Measurements from ENCODE around the gene FBXO2.

Gene FBXO2

GRCh38 chr1:11661103-11661502 lies 6.9 kb upstream of the FBXO2 start:
- no peaks in the 10 kb centered on the region for H3K9me2 ChIP-seq (replicated peaks; ENCODE audit: insufficient read depth, low read length)
- TF ChIP-seq EZH2phosphoT487 (IDR thresholded peaks at IDR 0.05; ENCODE audit: low read length) (no peak), EZH2 (optimal IDR thresholded peaks at IDR 0.05; ENCODE audit: low read depth, low read length) (no peak), CTCF (IDR thresholded peaks at IDR 0.05; ENCODE audit: low read length) (no peak)
- H3K79me2 ChIP-seq (ENCODE audit: low read length) = no peaks in the 10 kb centered on the region

GRCh38 chr1:11659748-11660147 lies 5.5 kb upstream of the FBXO2 start:
- Histone ChIP-seq H3K9me2 (replicated peaks; ENCODE audit: insufficient read depth, low read length) (no peaks in the 10 kb centered on the region), H3K4me3 (ENCODE audit: low read length) (no peak overlapping the region), H2AFZ (ENCODE audit: low read length) (no peak overlapping the region), H4K20me1 (ENCODE audit: insufficient read depth, low read length) (no peaks in the 10 kb centered on the region), H3K79me2 (ENCODE audit: low read length) (no peaks in the 10 kb centered on the region), H3K4me1 (ENCODE audit: low read length) (no peaks in the 10 kb centered on the region), H3F3A (ENCODE audit: insufficient read depth, low read length) (peaks cover 5% of the 10 kb centered on the region; the same call in 1 of the 2 replicates), H3K27ac (ENCODE audit: low read length) (no peak overlapping the region), H3K9ac (ENCODE audit: low read length) (no peak overlapping the region), H3K9me3 (replicated peaks; ENCODE audit: insufficient read depth, low read length) (no peaks in the 10 kb centered on the region), H3K4me2 (ENCODE audit: low read depth, low read length) (no peak overlapping the region), H3K36me3 (replicated peaks; ENCODE audit: insufficient read depth, low read length) (no peaks in the 10 kb centered on the region), H3K27me3 (replicated peaks; ENCODE audit: insufficient read depth, low read length) (no peaks in the 10 kb centered on the region)
- no peak for DNase-seq
- TF ChIP-seq EZH2 (optimal IDR thresholded peaks at IDR 0.05; ENCODE audit: low read depth, low read length) (no peak), CTCF (IDR thresholded peaks at IDR 0.05; ENCODE audit: low read length) (no peak), EZH2phosphoT487 (IDR thresholded peaks at IDR 0.05; ENCODE audit: low read length) (no peak)

More at GRCh38 chr1:11661103-11661502, 6.9 kb upstream of the FBXO2 start:
- H3K4me1 ChIP-seq (ENCODE audit: low read length) = no peaks in the 10 kb centered on the region
- H3F3A ChIP-seq (ENCODE audit: insufficient read depth, low read length) = peaks cover 8% of the 10 kb centered on the region; the same call in 1 of the 2 replicates
- H3K4me2 ChIP-seq (ENCODE audit: low read depth, low read length) = no peak overlapping the region
- H3K27ac ChIP-seq (ENCODE audit: low read length) = no peak overlapping the region
- H3K9ac ChIP-seq (ENCODE audit: low read length) = no peak overlapping the region
- H2AFZ ChIP-seq (ENCODE audit: low read length) = no peak overlapping the region
- no peaks in the 10 kb centered on the region for H3K27me3 ChIP-seq (replicated peaks; ENCODE audit: insufficient read depth, low read length)
- no peaks in the 10 kb centered on the region for H3K9me3 ChIP-seq (replicated peaks; ENCODE audit: insufficient read depth, low read length)
- no peak for DNase-seq
- H3K4me3 ChIP-seq (ENCODE audit: low read length) = no peak overlapping the region
- no peaks in the 10 kb centered on the region for H4K20me1 ChIP-seq (ENCODE audit: insufficient read depth, low read length)
- H3K36me3 ChIP-seq (replicated peaks; ENCODE audit: insufficient read depth, low read length) = no peaks in the 10 kb centered on the region

DNA sequence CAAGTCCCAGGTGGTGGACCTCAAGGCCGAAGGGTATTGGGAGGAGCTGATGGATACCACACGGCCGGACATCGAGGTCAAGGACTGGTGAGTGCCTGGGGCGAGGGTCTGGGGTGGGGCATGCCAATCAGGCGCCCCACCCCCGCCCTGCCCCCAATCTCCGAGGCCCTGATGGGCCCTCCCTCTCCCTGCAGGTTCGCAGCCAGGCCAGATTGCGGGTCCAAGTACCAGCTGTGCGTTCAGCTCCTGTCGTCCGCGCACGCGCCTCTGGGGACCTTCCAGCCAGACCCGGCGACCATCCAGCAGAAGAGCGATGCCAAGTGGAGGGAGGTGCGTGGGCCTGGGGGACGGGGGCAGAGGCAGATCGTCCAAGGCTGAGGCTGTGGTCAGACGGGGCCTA lies 4.3 kb upstream of the FBXO2 start:
- Histone ChIP-seq H3K4me3 (ENCODE audit: low read length) (no peak overlapping the region), H3K36me3 (replicated peaks; ENCODE audit: insufficient read depth, low read length) (no peaks in the 10 kb centered on the region), H2AFZ (ENCODE audit: low read length) (no peak overlapping the region), H3K79me2 (ENCODE audit: low read length) (no peaks in the 10 kb centered on the region), H4K20me1 (ENCODE audit: insufficient read depth, low read length) (no peaks in the 10 kb centered on the region), H3K27ac (ENCODE audit: low read length) (no peak overlapping the region), H3F3A (ENCODE audit: insufficient read depth, low read length) (0 out of 2 replicates have a peak, but pooled peaks cover 3% of the 10 kb centered on the region), H3K9me3 (replicated peaks; ENCODE audit: insufficient read depth, low read length) (no peaks in the 10 kb centered on the region), H3K9me2 (replicated peaks; ENCODE audit: insufficient read depth, low read length) (no peaks in the 10 kb centered on the region), H3K27me3 (replicated peaks; ENCODE audit: insufficient read depth, low read length) (no peaks in the 10 kb centered on the region), H3K9ac (ENCODE audit: low read length) (no peak overlapping the region), H3K4me1 (ENCODE audit: low read length) (no peaks in the 10 kb centered on the region), H3K4me2 (ENCODE audit: low read depth, low read length) (no peak overlapping the region)
- DNase-seq = no peak
- TF ChIP-seq EZH2 (optimal IDR thresholded peaks at IDR 0.05; ENCODE audit: low read depth, low read length) = no peak
- TF ChIP-seq CTCF (IDR thresholded peaks at IDR 0.05; ENCODE audit: low read length) = no peak
- no peak for TF ChIP-seq EZH2phosphoT487 (IDR thresholded peaks at IDR 0.05; ENCODE audit: low read length)

Measured in MM.1S (cell line).